HG03064 (cell line): ENCODE data around the gene MDFI.

Experiments
- ATAC-seq: cut with Tn5 transposase; IDR thresholded peaks from one replicate; pipeline ENCODE4 v1.9.1; 2021; ENCODE audit warnings: low read depth; ENCODE audit not compliant: unreplicated experiment

The MDFI gene

GRCh38 chr6:41630946-41631345, 7.3 kb upstream of the MDFI start:
- ATAC-seq: no peak

DNA sequence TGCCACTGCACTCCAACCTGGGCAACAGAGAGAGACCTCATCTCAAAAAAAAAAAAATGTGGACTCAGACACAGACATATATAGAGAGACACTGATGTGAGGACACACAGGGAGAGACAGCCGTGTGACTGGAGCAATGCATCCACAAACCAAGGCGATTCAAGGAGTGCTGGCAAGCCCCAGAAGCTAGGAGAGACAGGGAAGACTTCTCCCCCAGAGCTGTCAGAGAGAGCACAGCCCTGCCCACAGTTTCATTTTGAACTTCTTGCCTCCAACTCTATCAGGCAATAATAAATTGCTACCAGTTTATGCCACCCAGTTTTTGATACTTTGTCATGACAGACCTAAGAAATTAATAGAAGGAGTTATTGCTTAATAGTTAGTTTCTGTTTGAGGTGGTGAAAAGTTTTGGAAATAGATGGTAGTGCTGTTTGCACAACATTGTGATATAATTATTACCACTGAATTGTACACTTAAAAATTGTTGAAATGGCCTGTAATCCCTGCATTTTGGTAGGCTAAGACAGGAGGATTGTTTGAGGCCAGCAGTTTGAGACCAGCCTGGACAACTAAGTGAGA, 5.1 kb upstream of the MDFI start:
- ATAC-seq: no peak

DNA sequence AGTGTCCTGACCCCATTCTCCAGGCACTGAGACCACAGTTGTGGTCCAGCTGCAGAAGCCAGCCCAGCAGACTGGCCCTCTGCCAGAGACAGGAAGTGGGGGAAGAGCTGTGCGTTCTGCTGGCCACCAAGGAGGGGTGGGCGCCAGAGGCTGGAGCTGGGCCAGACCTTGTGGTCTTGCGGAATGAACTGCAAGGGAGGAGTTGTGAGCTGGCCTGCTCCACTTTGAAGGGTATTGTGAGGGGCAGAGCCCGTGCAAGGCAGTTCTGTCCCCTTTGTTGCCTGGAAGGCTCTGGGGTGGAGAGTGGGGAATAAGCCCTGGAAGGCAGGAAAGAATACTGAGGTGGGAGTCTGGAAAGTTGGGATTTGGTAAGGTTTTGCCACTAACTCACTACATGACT, 3.6 kb upstream of the MDFI start:
- no peak for ATAC-seq

DNA sequence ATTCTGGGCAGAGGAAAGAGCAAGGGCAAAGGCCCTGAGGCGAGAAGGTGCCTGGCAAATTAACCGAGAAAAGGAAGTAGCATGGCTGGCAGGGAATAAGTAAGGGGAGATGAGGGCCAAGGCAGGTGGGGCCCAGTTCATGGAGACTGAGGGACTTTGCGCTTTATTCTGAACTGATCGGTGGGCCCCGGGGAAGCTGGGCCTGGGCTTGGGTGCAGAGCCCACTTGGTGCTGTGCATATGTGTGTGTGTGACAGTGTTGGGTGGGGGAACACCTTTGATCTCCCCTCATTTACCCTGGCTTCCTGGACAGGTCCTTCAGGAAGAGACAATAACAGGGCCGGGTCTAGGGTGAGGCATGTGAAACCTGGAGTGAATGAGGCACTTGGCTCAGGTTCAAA, 2.9 kb upstream of the MDFI start:
- ATAC-seq: no peak

DNA sequence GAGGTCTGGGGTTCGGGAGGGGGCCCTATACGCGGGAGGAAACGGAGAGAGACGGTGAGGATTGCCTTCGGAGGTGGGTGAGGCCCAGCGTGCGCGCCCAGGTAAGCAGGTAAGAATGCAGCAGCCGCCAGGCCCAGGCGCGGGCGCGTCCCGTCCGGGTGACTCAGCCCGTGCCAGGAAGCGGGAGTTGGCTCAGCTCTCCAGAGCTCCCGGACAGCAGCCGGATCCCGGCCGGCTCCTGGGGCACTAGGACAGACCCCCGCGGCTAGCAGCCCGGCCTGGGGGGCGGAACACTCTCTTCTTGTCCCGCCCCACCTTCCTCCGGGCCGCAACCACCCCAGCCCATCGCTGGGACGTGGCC, 1.5 kb upstream of the MDFI start:
- ATAC-seq: no peak

GRCh38 chr6:41637194-41638001, 870 bp upstream of the MDFI start:
- ATAC-seq: no peak

- no peak for ATAC-seq
These were observed 904 bp downstream of the MDFI start for GRCh38 chr6:41638935-41639808.

DNA sequence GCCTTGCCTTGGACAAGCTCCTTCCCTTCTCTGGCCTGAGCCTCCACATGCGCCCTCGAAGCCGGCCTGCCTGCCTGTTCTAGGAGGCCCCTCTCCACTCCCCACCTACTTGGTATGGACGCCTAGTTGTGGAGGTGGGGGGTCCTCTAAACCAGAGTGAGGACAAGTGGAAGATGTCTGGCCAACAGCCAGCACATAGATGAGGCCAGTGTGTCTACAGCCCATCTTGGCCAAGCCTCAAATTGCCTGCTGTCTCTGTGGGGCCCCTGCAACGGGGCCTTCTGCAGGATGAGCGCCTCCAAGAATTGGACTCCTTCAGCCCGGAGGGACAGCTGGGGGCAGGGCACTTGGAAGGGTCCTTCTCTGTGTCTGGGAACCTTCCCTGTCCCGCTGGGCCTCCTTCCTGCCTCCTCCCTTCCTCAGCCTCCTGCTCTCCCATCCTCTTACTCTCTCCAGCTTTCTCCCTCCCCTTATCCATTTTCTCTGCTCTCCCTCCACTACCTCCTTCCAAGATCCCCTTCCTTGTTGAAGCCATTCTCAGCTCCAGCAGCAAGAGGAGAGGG, 1.6 kb downstream of the MDFI start:
- ATAC-seq: no peak

DNA sequence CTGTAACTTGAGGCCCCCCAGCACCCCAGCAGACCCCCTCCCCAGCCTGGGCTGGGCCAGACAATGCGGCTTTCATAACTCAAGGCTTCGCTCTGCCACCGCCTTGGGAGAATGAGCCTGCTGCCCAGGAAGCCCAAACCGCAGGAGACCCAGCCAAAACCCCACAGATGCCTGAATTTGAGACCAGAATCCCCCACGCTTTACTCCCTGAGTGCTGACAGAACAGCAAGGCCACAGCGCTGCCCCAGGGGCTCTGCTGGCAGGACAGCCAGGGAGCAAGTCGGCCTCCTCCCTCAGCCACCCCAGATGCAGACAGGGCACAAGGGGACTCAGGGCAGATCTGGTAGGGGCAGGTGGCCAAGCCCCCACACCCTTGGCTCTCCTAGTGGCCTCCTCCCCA, 2.2 kb downstream of the MDFI start:
- no peak for ATAC-seq

DNA sequence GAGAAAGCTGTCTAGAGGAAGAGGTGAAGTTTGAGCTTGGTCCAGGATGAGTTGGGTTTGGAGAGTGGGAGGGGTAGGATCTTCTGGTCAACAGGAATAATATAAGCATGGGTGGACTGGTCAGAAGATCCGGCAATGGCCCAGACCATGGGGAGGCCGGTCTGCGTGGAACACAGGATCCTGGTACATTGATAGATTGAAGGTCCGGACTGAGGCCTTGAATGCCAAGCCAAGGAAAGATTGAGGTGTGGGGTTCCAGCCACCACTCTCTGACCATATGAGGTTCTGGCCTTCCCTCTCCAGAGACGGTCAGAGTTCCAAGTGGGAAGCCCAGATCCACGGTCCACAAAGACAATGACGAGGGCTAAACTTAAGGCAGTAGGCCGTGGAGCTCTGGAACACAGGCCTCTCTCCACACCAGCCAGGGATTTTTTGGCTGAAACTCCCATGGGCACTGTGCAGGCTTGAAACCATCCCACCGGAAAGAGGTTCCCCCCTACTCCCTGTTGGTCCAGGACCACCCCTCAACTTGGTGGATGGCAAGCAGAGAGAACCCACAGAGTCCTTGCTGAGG, 3.2 kb downstream of the MDFI start:
- ATAC-seq: no peak

DNA sequence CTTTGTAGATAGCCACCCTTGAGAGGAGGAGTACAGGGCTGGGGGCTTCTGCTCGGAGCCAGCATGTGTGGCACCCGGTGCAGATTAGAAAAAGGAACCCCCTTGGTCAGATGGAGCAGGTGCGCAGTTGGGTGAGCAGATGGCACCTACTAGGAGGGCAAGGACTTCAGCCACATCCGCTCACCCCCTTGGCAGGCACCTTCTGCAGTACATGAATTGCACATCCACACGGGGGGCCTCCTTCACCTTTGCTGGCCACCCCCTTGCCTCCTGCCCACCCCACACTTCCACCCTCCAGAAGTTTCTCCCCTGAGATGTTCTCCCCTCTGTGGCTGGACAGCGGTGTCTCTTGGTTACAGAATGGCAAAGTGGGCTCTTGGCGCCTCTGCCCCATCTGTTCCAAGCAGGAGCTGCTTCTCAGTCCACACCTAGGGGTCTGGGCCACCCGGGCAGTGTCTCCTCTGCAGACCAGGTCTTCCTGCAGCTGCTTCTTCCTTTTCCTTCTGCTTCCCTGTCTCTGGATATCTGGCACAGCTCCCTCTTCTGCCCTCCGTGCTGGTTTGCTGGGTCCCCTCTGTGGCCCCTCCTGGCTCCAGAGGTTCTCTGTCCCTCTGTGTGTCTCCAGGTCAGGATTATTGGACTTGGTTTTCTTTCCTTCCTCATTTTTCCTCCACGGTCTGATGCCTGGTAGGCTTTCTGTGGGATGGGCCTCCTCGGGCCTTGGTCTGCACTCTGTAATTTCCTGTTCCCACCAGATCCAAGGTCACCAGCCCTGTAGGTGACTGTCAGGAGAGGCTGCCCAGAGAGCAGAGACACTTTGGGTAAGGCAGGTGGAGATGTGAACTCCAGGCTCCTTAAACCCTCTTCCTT, 4.1 kb downstream of the MDFI start:
- ATAC-seq: no peak

DNA sequence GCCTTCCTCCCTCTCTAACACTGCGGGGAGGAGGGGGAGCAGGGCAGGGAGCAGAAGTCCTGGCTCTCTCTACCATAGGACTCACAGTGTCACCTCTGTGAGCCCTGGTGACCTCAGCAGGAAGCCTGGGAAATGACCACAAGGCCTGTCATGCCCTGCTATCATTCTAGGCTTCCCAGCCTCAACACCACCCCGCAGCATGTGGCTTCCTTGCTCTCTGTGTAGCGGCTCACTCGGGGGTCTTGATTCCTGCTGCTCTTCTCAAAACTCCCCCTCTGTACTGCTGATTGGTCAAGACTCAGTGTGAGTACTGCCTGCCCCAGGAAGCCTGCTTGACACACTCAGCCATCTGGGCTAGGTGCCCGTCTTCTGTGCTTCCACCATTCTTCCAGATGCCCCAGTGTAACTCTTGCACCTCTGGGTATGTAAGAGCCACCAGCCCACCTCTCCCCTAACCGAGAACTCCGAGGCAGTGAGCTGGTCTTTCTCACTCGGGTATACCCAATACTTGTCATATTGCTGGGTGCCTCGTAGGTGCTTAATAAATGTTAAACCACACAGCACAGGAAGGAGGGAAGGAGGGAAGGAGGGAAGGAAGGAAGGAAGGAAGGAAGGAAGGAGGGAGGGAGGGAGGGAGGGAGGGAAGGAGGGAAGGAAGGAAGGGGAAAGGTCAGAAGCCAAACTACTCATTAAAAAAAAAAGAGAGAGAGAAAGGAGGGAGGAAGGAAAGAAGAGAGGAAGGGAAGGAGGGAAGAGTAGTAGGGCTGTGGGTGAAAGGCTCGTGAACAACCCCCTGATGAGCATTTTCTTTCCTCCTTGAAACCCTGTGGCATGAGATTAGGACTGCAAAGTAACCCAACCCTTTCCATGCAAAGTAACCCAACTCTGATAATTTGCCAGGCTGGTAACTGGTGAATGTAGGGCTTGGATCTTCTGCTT, 5.0 kb downstream of the MDFI start:
- no peak for ATAC-seq

- no peak for ATAC-seq
These were observed 5.6 kb downstream of the MDFI start for GRCh38 chr6:41643899-41644269.

- ATAC-seq: no peak
These were observed 6.1 kb downstream of the MDFI start for GRCh38 chr6:41644297-41644879.

DNA sequence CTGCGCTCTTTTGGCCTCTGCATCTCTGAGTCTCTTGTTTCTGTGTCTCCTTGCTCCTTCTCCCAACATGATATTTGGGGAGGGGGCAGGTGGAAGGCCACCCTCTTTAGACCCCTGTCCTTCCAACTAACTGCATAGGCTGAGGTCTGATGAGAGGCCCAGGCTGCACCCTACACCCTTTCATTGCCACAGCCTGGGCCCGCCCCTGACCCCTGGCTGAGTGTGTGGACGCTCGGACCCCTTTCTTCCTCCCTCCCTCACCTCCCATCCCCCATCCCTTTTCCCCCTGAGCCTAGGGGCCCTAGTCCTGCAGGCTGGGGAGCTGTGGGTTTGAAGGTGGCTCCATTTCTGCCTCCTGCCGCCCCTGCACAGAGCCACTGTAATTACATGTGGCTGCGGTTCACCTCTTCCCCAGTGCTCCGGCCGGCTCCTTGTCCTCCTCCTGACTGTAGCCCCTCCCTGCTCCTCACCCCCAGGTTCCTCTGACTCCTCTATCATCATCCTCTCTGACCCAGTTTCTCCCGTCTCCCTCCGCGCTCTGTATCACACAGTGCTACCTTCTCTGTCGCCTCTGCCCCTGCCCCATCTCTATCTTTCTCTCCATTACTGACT, 6.8 kb downstream of the MDFI start:
- no peak for ATAC-seq

GRCh38 chr6:41646026-41646795, 7.9 kb downstream of the MDFI start:
- ATAC-seq: no peak

GRCh38 chr6:41647061-41647511, 8.8 kb downstream of the MDFI start:
- ATAC-seq: no peak
